Measurements from ENCODE around the gene HERC6.
"Not testable (repeated sequence)": the region's sequence is repeated elsewhere in the genome, so short reads cannot be mapped to it uniquely, and the experiment has no call there.

The HERC6 gene

DNA sequence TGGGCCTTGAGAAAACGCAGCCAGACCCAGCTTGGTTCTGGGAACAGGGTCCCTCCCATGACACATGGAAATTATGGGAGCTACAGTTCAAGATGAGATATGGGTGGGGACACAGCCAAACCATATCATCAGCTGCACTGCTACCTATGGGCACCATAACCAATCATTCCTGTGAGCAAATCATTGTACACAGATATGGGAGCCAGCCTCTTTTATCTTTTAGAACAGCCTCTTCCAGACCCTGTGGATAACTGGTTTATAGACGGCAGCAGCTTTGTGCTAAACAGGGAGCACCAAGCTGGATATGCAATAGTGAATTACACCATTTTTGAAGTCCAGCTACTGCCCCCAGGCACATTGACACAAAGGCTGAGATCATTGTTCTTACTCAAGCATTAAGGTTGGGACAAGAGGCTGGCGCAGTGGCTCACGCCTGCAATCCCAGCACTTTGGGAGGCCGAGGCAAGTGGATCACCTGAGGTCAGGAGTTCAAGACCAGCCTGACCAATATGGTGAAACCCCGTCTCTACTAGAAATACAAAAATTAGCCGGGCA is 69.6 kb downstream of the HERC6 start:
- not testable (repeated sequence) for H3K27me3 ChIP-seq (ENCODE audit: low read depth, low read length); H3K9me3 ChIP-seq (ENCODE audit: control insufficient read depth in 1 of 2, low read length in 2 of 2); H3K4me1 ChIP-seq (ENCODE audit: control insufficient read depth in 1 of 2, insufficient read depth in 2 of 2, low read length in 2 of 2); H3K36me3 ChIP-seq (ENCODE audit: control insufficient read depth in 1 of 2, insufficient read depth in 2 of 2, low read length in 2 of 2); H3K27ac ChIP-seq (ENCODE audit: low read length); H3K4me3 ChIP-seq (ENCODE audit: low read depth in 1 of 2, low read length in 2 of 2)

DNA sequence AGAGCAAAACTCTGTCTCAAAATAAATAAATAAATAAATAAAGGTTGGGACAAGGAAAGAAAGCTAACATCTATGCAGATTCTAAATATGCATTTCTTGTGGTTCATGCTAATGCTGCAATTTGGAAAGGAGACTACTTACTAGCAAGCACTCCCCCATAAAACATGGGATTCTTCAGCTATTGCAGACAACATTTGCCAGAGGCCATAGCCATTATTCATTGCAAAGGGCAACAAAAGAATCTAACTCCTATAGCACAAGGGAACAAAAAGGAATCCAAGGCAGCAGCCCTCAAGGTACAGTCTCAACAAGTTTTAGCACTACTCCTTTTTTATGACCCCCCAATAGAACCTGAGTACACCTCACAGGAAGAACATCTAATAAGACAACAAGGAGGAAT is 70.2 kb downstream of the HERC6 start:
- Histone ChIP-seq H3K36me3 (ENCODE audit: control insufficient read depth in 1 of 2, insufficient read depth in 2 of 2, low read length in 2 of 2) (no peaks in the 10 kb centered on the region), H3K9me3 (ENCODE audit: control insufficient read depth in 1 of 2, low read length in 2 of 2) (no peaks in the 10 kb centered on the region), H3K4me3 (ENCODE audit: low read depth in 1 of 2, low read length in 2 of 2) (no peak overlapping the region), H3K4me1 (ENCODE audit: control insufficient read depth in 1 of 2, insufficient read depth in 2 of 2, low read length in 2 of 2) (no peaks in the 10 kb centered on the region), H3K27me3 (ENCODE audit: low read depth, low read length) (no peaks in the 10 kb centered on the region), H3K27ac (ENCODE audit: low read length) (no peak overlapping the region)

DNA sequence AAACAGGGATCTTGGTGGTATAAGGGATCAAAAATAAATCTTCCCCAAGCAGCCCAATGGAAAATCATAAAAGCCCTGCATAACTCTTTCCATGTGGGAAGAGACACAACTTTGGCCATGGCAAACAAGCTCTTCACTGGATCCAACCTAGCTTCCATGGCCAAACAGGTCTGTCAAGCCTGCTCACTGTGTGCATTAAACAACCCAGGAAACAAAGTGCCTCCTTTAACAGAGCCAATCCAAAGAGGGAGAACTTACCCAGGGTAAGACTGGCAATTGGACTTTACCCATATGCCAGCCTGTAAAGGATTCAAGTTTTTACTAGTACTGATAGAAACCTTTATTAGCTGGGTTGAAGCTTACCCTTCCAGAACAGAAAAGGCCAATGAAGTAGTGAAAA is 70.6 kb downstream of the HERC6 start:
- H3K27ac ChIP-seq (ENCODE audit: low read length) = no peak overlapping the region

DNA sequence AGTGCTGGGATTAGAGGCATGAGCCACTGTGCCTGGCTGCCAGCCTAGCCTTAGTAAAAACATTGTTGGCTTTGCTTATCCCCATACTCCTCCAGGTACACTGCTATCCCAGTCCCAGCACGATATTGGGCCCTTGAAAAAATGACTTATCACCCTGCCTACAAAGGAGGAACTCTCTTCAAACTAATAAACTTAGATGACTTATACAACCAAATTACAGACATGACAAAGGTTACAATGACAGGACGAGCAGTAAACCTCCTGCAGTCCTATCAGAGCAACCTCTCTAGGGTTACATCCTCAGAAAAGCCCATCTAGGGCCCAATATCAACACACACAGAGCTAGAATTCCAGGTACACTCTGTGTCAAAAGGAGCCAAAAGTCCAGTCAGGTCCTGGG is 72.6 kb downstream of the HERC6 start:
- Histone ChIP-seq H3K4me3 (ENCODE audit: low read depth in 1 of 2, low read length in 2 of 2) (no peak overlapping the region), H3K36me3 (ENCODE audit: control insufficient read depth in 1 of 2, insufficient read depth in 2 of 2, low read length in 2 of 2) (no peaks in the 10 kb centered on the region), H3K4me1 (ENCODE audit: control insufficient read depth in 1 of 2, insufficient read depth in 2 of 2, low read length in 2 of 2) (no peaks in the 10 kb centered on the region), H3K9me3 (ENCODE audit: control insufficient read depth in 1 of 2, low read length in 2 of 2) (no peaks in the 10 kb centered on the region), H3K27ac (ENCODE audit: low read length) (no peak overlapping the region), H3K27me3 (ENCODE audit: low read depth, low read length) (no peaks in the 10 kb centered on the region)

More for the DNA sequence above, 70.6 kb downstream of the HERC6 start:
- Histone ChIP-seq H3K27me3 (ENCODE audit: low read depth, low read length) (no peaks in the 10 kb centered on the region), H3K4me1 (ENCODE audit: control insufficient read depth in 1 of 2, insufficient read depth in 2 of 2, low read length in 2 of 2) (no peaks in the 10 kb centered on the region), H3K4me3 (ENCODE audit: low read depth in 1 of 2, low read length in 2 of 2) (no peak overlapping the region), H3K36me3 (ENCODE audit: control insufficient read depth in 1 of 2, insufficient read depth in 2 of 2, low read length in 2 of 2) (no peaks in the 10 kb centered on the region), H3K9me3 (ENCODE audit: control insufficient read depth in 1 of 2, low read length in 2 of 2) (no peaks in the 10 kb centered on the region)

DNA sequence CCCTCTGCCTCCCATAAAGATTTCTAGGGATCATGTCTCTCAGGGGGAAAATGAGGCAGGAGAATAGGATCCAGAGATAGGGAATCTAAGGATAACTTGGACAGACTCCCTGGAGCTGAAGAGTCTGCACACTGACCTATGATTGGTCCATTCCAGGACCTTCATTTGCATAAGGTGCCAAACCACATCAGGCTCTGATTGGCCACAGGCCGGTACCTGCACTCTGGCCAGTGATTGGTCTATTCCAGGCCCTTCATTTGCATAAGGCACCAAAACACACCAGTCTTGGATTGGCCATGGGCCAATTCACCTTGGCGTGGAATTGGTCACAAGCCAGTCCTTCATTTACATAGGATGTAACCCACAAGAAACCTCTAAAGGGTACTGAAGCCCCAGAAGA is 74.3 kb downstream of the HERC6 start:
- Histone ChIP-seq H3K36me3 (ENCODE audit: control insufficient read depth in 1 of 2, insufficient read depth in 2 of 2, low read length in 2 of 2) (no peaks in the 10 kb centered on the region), H3K4me3 (ENCODE audit: low read depth in 1 of 2, low read length in 2 of 2) (no peak overlapping the region), H3K9me3 (ENCODE audit: control insufficient read depth in 1 of 2, low read length in 2 of 2) (no peaks in the 10 kb centered on the region), H3K4me1 (ENCODE audit: control insufficient read depth in 1 of 2, insufficient read depth in 2 of 2, low read length in 2 of 2) (no peaks in the 10 kb centered on the region), H3K27ac (ENCODE audit: low read length) (no peak overlapping the region), H3K27me3 (ENCODE audit: low read depth, low read length) (no peaks in the 10 kb centered on the region)

DNA sequence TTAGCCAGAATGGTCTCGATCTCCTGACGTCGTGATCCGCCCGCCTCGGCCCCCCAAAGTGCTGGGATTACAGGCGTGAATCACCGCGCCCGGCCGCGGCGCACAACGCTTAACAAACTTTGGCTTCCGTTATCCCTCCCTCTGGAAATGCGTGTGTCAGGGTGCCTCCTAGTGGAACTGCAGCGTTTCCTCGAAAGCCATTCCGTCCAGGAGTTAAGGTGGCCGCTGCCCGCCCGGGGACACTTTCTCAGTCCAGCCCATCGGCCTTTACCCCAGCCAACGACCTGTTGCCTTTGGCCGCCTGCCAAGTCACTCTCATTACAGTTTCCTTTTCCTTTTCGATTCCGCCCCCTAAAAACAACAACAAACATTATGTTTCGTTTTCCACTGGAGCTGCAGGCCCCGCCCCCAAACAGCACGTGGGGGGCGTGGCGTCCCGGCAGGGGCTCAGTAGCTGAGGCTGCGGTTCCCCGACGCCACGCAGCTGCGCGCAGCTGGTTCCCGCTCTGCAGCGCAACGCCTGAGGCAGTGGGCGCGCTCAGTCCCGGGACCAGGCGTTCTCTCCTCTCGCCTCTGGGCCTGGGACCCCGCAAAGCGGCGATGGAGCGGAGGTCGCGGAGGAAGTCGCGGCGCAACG is 78.1 kb downstream of the HERC6 start, which contains the start of gene HERC5:
TSS of gene HERC5 (plus strand) at position 450 of the 637 bp plus-strand sequence. CDS start at position 601, 151 bp downstream.
- Histone ChIP-seq H3K27ac (ENCODE audit: low read length) (no peak within 1 kb of the TSS), H3K4me1 (ENCODE audit: control insufficient read depth in 1 of 2, insufficient read depth in 2 of 2, low read length in 2 of 2) (no peaks in the 10 kb centered on the region), H3K9me3 (ENCODE audit: control insufficient read depth in 1 of 2, low read length in 2 of 2) (no peaks in the 10 kb centered on the region), H3K27me3 (ENCODE audit: low read depth, low read length) (no peaks in the 10 kb centered on the region), H3K36me3 (ENCODE audit: control insufficient read depth in 1 of 2, insufficient read depth in 2 of 2, low read length in 2 of 2) (no peaks in the 10 kb centered on the region), H3K4me3 (ENCODE audit: low read depth in 1 of 2, low read length in 2 of 2) (peak within 1 kb of the TSS; percentile 69 to 87)

DNA sequence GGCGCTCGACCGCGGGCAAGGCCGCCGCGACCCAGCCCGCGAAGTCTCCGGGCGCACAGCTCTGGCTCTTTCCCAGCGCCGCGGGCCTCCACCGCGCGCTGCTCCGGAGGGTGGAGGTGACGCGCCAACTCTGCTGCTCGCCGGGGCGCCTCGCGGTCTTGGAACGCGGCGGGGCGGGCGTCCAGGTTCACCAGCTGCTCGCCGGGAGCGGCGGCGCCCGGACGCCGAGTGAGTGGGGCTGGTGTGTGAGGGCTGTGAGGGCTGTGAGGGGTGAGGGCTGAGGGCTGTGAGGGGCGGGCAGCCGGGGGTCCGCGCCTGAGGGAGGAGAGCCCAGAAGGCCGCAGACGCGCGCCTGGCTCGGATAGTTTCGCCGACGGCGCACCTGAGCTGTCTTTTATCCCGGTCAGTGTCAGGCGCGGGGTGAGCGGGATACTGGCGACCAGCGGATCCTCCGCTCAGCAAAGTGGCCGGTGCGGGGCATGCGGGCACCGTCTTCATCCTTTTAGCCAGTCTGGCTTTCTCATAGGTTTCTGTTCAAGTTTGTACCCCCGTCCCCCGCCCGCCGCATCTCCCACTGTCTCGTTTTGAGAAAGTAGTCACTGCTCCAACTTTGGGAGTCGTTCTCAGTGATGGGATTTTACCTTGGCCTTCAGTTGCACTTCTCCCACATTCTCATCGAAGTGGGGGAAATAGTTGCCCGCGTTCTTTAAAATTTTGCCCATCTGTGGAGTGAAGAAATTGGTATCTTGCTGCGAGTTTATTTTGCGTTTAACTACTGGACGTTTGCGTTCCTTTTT is 78.9 kb downstream of the HERC6 start:
- Histone ChIP-seq H3K4me1 (ENCODE audit: control insufficient read depth in 1 of 2, insufficient read depth in 2 of 2, low read length in 2 of 2) (no peaks in the 10 kb centered on the region), H3K36me3 (ENCODE audit: control insufficient read depth in 1 of 2, insufficient read depth in 2 of 2, low read length in 2 of 2) (peaks cover 6% of the 10 kb centered on the region in 2 donors), H3K27ac (ENCODE audit: low read length) (no peak overlapping the region), H3K9me3 (ENCODE audit: control insufficient read depth in 1 of 2, low read length in 2 of 2) (no peaks in the 10 kb centered on the region), H3K4me3 (ENCODE audit: low read depth in 1 of 2, low read length in 2 of 2) (peak overlapping the region; percentile 69 to 87), H3K27me3 (ENCODE audit: low read depth, low read length) (no peaks in the 10 kb centered on the region)

DNA sequence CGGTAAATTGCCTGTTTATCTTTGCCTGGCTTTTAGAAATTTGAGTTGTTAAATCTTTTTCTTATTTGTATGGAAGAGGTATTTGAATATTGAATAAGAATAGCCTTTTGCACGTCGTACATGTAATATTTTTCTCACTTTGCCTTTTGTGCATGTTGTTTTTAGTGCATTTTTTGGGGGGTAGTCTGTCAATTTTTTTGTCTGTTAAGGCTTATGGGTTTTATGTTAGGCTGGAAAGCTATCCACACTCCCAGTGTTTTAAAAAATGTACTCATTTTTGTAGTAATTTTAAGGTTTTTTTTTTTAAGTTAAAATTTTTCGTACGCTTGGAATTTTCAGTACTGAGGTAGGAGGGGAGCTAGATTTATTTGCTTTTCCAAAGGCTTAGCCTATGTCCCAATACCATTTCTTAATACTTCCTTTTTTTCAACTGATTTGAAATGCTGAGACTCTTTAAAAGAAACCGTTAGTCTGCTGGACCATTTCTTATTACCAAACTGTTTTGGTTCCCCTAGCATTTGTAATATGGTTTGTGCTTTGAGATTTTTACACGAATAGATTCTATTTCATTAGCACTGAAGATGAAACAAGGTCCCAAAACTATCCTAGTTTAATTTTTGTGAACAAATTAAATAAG is 79.6 kb downstream of the HERC6 start:
- Histone ChIP-seq H3K4me3 (ENCODE audit: low read depth in 1 of 2, low read length in 2 of 2) (peak overlapping the region; percentile 69 to 87), H3K27me3 (ENCODE audit: low read depth, low read length) (no peaks in the 10 kb centered on the region), H3K4me1 (ENCODE audit: control insufficient read depth in 1 of 2, insufficient read depth in 2 of 2, low read length in 2 of 2) (no peaks in the 10 kb centered on the region), H3K36me3 (ENCODE audit: control insufficient read depth in 1 of 2, insufficient read depth in 2 of 2, low read length in 2 of 2) (peaks cover 7 to 13% of the 10 kb centered on the region in 2 donors), H3K27ac (ENCODE audit: low read length) (no peak overlapping the region), H3K9me3 (ENCODE audit: control insufficient read depth in 1 of 2, low read length in 2 of 2) (no peaks in the 10 kb centered on the region)

DNA sequence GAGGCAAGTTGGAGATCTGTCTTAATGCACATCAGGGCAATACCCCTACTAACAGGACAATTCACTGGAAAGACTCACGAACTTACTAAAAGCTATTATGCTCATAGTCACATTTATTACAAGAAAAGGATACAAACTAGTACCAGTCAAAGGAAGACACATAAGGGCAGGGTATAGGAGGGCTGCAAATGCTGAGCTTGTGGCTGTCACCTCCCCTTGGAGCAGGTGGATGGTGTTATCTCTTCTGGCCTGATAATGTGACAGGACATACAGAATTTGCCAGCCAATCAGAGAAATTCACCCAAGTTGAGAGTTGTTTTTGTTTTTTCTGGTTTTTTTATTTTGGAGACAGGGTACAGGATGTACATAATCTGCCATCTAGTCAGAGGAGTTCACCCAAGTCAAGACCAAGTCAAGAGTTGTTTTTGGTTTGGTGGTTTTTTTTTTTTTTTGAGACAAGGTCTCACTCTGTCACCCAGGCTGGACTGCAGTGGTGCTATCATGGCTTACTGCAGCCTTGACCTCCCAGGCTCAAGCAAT is 87.1 kb downstream of the HERC6 start:
- H3K27me3 ChIP-seq (ENCODE audit: low read depth, low read length) = no peaks in the 10 kb centered on the region
- H3K4me3 ChIP-seq (ENCODE audit: low read depth in 1 of 2, low read length in 2 of 2) = no peak overlapping the region
- H3K27ac ChIP-seq (ENCODE audit: low read length) = no peak overlapping the region
- no peaks in the 10 kb centered on the region for H3K9me3 ChIP-seq (ENCODE audit: control insufficient read depth in 1 of 2, low read length in 2 of 2)
- no peaks in the 10 kb centered on the region for H3K4me1 ChIP-seq (ENCODE audit: control insufficient read depth in 1 of 2, insufficient read depth in 2 of 2, low read length in 2 of 2)
- peaks cover 34 to 44% of the 10 kb centered on the region in 2 donors for H3K36me3 ChIP-seq (ENCODE audit: control insufficient read depth in 1 of 2, insufficient read depth in 2 of 2, low read length in 2 of 2)

DNA sequence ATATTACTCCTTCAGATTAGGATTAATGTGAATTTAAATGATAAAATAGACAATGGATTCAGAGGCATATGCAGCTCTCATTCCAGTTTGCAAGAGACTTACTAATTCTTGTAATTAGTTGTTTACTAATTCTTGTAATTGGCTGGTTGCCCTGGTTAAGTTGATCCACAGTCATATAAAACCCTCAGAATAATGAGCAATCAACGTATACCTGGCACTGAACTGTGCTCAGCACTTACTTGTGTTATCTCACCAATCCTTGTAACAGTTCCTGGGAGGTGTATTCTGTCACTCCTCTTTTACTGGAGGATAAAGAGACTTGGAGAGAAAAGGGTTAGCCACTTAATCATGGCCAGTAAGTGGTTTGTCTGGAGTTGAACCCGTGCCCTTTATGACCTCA is 88.7 kb downstream of the HERC6 start:
- peaks cover 29 to 42% of the 10 kb centered on the region in 2 donors for H3K36me3 ChIP-seq (ENCODE audit: control insufficient read depth in 1 of 2, insufficient read depth in 2 of 2, low read length in 2 of 2)
- H3K27ac ChIP-seq (ENCODE audit: low read length) = no peak overlapping the region
- no peaks in the 10 kb centered on the region for H3K4me1 ChIP-seq (ENCODE audit: control insufficient read depth in 1 of 2, insufficient read depth in 2 of 2, low read length in 2 of 2)
- no peaks in the 10 kb centered on the region for H3K9me3 ChIP-seq (ENCODE audit: control insufficient read depth in 1 of 2, low read length in 2 of 2)
- no peak overlapping the region for H3K4me3 ChIP-seq (ENCODE audit: low read depth in 1 of 2, low read length in 2 of 2)
- no peaks in the 10 kb centered on the region for H3K27me3 ChIP-seq (ENCODE audit: low read depth, low read length)

DNA sequence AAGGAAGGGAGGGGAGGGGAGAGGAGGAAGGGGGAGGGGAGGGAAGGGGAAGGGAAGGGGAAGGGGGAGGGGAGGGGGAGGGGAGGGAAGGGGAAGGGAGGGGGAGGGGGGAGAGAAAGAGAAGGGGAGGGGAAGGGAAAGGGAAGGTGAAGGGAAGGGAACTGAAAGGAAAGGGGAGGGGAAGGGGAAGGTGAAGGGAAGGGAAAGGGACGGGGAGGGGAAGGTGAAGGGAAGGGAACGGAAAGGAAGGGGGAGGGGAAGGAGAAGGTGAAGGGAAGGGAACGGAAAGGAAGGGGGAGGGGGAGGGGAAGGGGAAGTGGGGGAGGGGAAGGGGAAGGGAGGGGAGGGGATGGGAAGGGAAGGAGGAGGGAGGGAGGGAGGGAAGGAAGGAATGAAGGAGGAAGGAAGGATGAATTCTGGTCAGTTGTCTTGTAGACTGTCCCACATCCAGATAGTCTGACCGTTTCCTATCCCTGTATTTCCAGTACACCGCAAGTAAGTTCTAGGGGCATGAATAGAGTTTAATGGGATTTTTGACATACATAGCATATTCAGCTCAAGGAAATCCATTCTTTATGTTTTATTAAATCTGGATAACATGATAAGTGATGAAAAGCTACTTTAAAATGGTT is 98.7 kb downstream of the HERC6 start:
- no peaks in the 10 kb centered on the region for H3K27me3 ChIP-seq (ENCODE audit: low read depth, low read length)
- H3K4me1 ChIP-seq (ENCODE audit: control insufficient read depth in 1 of 2, insufficient read depth in 2 of 2, low read length in 2 of 2) = no peaks in the 10 kb centered on the region
- no peaks in the 10 kb centered on the region for H3K9me3 ChIP-seq (ENCODE audit: control insufficient read depth in 1 of 2, low read length in 2 of 2)
- no peak overlapping the region for H3K27ac ChIP-seq (ENCODE audit: low read length)
- no peak overlapping the region for H3K4me3 ChIP-seq (ENCODE audit: low read depth in 1 of 2, low read length in 2 of 2)
- H3K36me3 ChIP-seq (ENCODE audit: control insufficient read depth in 1 of 2, insufficient read depth in 2 of 2, low read length in 2 of 2) = peaks cover 1 to 5% of the 10 kb centered on the region in 2 donors

Data from muscle layer of duodenum (tissue), 2 donors.